Measurements from ENCODE around the gene CIPC.
A peak's percentile ranks its signal among the peaks of the same experiment; 100 is the strongest.

The CIPC gene

GRCh38 chr14:77102154-77102553 lies 4.1 kb downstream of the CIPC start:
- DNase-seq (ENCODE audit: low spot score): no peak

- DNase-seq (ENCODE audit: low spot score): no peak
Observed at GRCh38 chr14:77103475-77103874, 5.4 kb downstream of the CIPC start.

GRCh38 chr14:77103951-77104350 lies 5.9 kb downstream of the CIPC start:
- no peak for DNase-seq (ENCODE audit: low spot score)

- DNase-seq (ENCODE audit: low spot score): no peak
Observed at GRCh38 chr14:77104393-77104792, 6.3 kb downstream of the CIPC start.

- DNase-seq (ENCODE audit: low spot score): no peak
Observed at GRCh38 chr14:77105145-77105939, 7.3 kb downstream of the CIPC start.

GRCh38 chr14:77106666-77107065 lies 8.6 kb downstream of the CIPC start:
- no peak for DNase-seq (ENCODE audit: low spot score)

GRCh38 chr14:77107228-77107627 lies 9.2 kb downstream of the CIPC start:
- DNase-seq (ENCODE audit: low spot score): no peak

- no peak for DNase-seq (ENCODE audit: low spot score)
Observed at GRCh38 chr14:77108753-77109152, 10.7 kb downstream of the CIPC start.

- DNase-seq (ENCODE audit: low spot score): no peak
Observed at GRCh38 chr14:77109656-77110055, 11.6 kb downstream of the CIPC start.

- no peak for DNase-seq (ENCODE audit: low spot score)
Observed at GRCh38 chr14:77110286-77110685, 12.2 kb downstream of the CIPC start.

- DNase-seq (ENCODE audit: low spot score): no peak
Observed at GRCh38 chr14:77111021-77111420, 13.0 kb downstream of the CIPC start.

- no peak for DNase-seq (ENCODE audit: low spot score)
Observed at GRCh38 chr14:77113644-77114043, 15.6 kb downstream of the CIPC start.

GRCh38 chr14:77114609-77115008 lies 16.6 kb downstream of the CIPC start:
- no peak for DNase-seq (ENCODE audit: low spot score)

GRCh38 chr14:77116172-77116817 lies 18.2 kb downstream of the CIPC start:
- no peak for DNase-seq (ENCODE audit: low spot score)

GRCh38 chr14:77119851-77120250 lies 21.8 kb downstream of the CIPC start:
- no peak for DNase-seq (ENCODE audit: low spot score)

- DNase-seq (ENCODE audit: low spot score): no peak
Observed at GRCh38 chr14:77120771-77121743, 23.0 kb downstream of the CIPC start.

- no peak for DNase-seq (ENCODE audit: low spot score)
Observed at GRCh38 chr14:77122526-77123125, 24.6 kb downstream of the CIPC start.

GRCh38 chr14:77123381-77124325 lies 25.6 kb downstream of the CIPC start:
- DNase-seq (ENCODE audit: low spot score): no peak

- peak; percentile 44 for DNase-seq (ENCODE audit: low spot score)
Observed at GRCh38 chr14:77124345-77125280, 26.6 kb downstream of the CIPC start.

GRCh38 chr14:77125281-77125801 lies 27.3 kb downstream of the CIPC start:
- DNase-seq (ENCODE audit: low spot score): no peak
